ENCODE results near the gene DBF4B.

Gene DBF4B

GRCh38 chr17:44774271-44775135 is 66.0 kb downstream of the DBF4B start:
- H3K4me1 Mint-ChIP-seq (ENCODE audit: low read depth), result peaks cover 17% of the 10 kb centered on the region
- H3K36me3 Mint-ChIP-seq (ENCODE audit: low read depth), result no peaks in the 10 kb centered on the region
- peak overlapping the region; percentile 81 for H3K4me3 Mint-ChIP-seq
- peak overlapping the region; percentile 84 for H3K27ac Mint-ChIP-seq
- DNase-seq, result peak; percentile 95
- H3K9me3 Mint-ChIP-seq, result no peaks in the 10 kb centered on the region
- peaks cover 11% of the 10 kb centered on the region for H3K27me3 Mint-ChIP-seq

GRCh38 chr17:44775136-44775837 is 66.8 kb downstream of the DBF4B start:
- Mint-ChIP-seq H3K4me3 (peak overlapping the region; percentile 81), H3K9me3 (no peaks in the 10 kb centered on the region), H3K4me1 (ENCODE audit: low read depth) (peaks cover 18% of the 10 kb centered on the region), H3K27ac (peak overlapping the region; percentile 84), H3K36me3 (ENCODE audit: low read depth) (no peaks in the 10 kb centered on the region), H3K27me3 (peaks cover 14% of the 10 kb centered on the region)
- DNase-seq, result peak; percentile 98

- DNase-seq, result no peak
- Mint-ChIP-seq H3K9me3 (no peaks in the 10 kb centered on the region), H3K27me3 (peaks cover 11% of the 10 kb centered on the region)
These were observed 67.6 kb downstream of the DBF4B start for GRCh38 chr17:44775838-44776621.

GRCh38 chr17:44776628-44777393 is 68.3 kb downstream of the DBF4B start:
- Mint-ChIP-seq H3K27ac (no peak overlapping the region), H3K9me3 (no peaks in the 10 kb centered on the region), H3K27me3 (peaks cover 11% of the 10 kb centered on the region), H3K4me1 (ENCODE audit: low read depth) (peaks cover 18% of the 10 kb centered on the region), H3K36me3 (ENCODE audit: low read depth) (no peaks in the 10 kb centered on the region), H3K4me3 (no peak overlapping the region)
- no peak for DNase-seq

More at GRCh38 chr17:44775838-44776621, 67.6 kb downstream of the DBF4B start:
- H3K27ac Mint-ChIP-seq, result no peak overlapping the region
- peak overlapping the region; percentile 81 for H3K4me3 Mint-ChIP-seq
- H3K4me1 Mint-ChIP-seq (ENCODE audit: low read depth), result peaks cover 18% of the 10 kb centered on the region
- H3K36me3 Mint-ChIP-seq (ENCODE audit: low read depth), result no peaks in the 10 kb centered on the region

- DNase-seq, result no peak
- H3K27ac Mint-ChIP-seq, result no peak overlapping the region
- H3K27me3 Mint-ChIP-seq, result peaks cover 11% of the 10 kb centered on the region
- no peaks in the 10 kb centered on the region for H3K9me3 Mint-ChIP-seq
- no peak overlapping the region for H3K4me3 Mint-ChIP-seq
- H3K4me1 Mint-ChIP-seq (ENCODE audit: low read depth), result peaks cover 18% of the 10 kb centered on the region
- no peaks in the 10 kb centered on the region for H3K36me3 Mint-ChIP-seq (ENCODE audit: low read depth)
These were observed 69.2 kb downstream of the DBF4B start for GRCh38 chr17:44777394-44778348.

- Mint-ChIP-seq H3K4me1 (ENCODE audit: low read depth) (peaks cover 18% of the 10 kb centered on the region), H3K4me3 (peak overlapping the region; percentile 41), H3K27ac (no peak overlapping the region), H3K27me3 (peaks cover 11% of the 10 kb centered on the region), H3K36me3 (ENCODE audit: low read depth) (no peaks in the 10 kb centered on the region), H3K9me3 (no peaks in the 10 kb centered on the region)
- DNase-seq, result no peak
These were observed 70.3 kb downstream of the DBF4B start for GRCh38 chr17:44778656-44779210.

GRCh38 chr17:44779211-44780025 is 71.0 kb downstream of the DBF4B start:
- no peaks in the 10 kb centered on the region for H3K9me3 Mint-ChIP-seq
- peaks cover 18% of the 10 kb centered on the region for H3K4me1 Mint-ChIP-seq (ENCODE audit: low read depth)
- peaks cover 11% of the 10 kb centered on the region for H3K27me3 Mint-ChIP-seq
- DNase-seq, result peak; percentile 90
- H3K36me3 Mint-ChIP-seq (ENCODE audit: low read depth), result no peaks in the 10 kb centered on the region
- no peak overlapping the region for H3K27ac Mint-ChIP-seq
- H3K4me3 Mint-ChIP-seq, result peak overlapping the region; percentile 41

GRCh38 chr17:44780161-44780560 is 71.7 kb downstream of the DBF4B start:
- no peak overlapping the region for H3K4me3 Mint-ChIP-seq
- H3K36me3 Mint-ChIP-seq (ENCODE audit: low read depth), result no peaks in the 10 kb centered on the region
- DNase-seq, result no peak
- H3K27me3 Mint-ChIP-seq, result peaks cover 11% of the 10 kb centered on the region
- peaks cover 14% of the 10 kb centered on the region for H3K4me1 Mint-ChIP-seq (ENCODE audit: low read depth)
- no peaks in the 10 kb centered on the region for H3K9me3 Mint-ChIP-seq
- H3K27ac Mint-ChIP-seq, result no peak overlapping the region

GRCh38 chr17:44780845-44781480 is 72.5 kb downstream of the DBF4B start:
- Mint-ChIP-seq H3K27me3 (peaks cover 11% of the 10 kb centered on the region), H3K4me1 (ENCODE audit: low read depth) (peaks cover 11% of the 10 kb centered on the region), H3K9me3 (no peaks in the 10 kb centered on the region), H3K36me3 (ENCODE audit: low read depth) (no peaks in the 10 kb centered on the region), H3K27ac (no peak overlapping the region), H3K4me3 (no peak overlapping the region)
- no peak for DNase-seq

- H3K9me3 Mint-ChIP-seq, result no peaks in the 10 kb centered on the region
- peaks cover 6% of the 10 kb centered on the region for H3K4me1 Mint-ChIP-seq (ENCODE audit: low read depth)
- H3K27ac Mint-ChIP-seq, result no peak overlapping the region
- H3K4me3 Mint-ChIP-seq, result no peak overlapping the region
- no peak for DNase-seq
- H3K36me3 Mint-ChIP-seq (ENCODE audit: low read depth), result no peaks in the 10 kb centered on the region
- peaks cover 11% of the 10 kb centered on the region for H3K27me3 Mint-ChIP-seq
These were observed 73.3 kb downstream of the DBF4B start for GRCh38 chr17:44781551-44782325.

- Mint-ChIP-seq H3K27me3 (peaks cover 8% of the 10 kb centered on the region), H3K36me3 (ENCODE audit: low read depth) (no peaks in the 10 kb centered on the region), H3K27ac (no peak overlapping the region), H3K4me3 (no peak overlapping the region), H3K9me3 (no peaks in the 10 kb centered on the region), H3K4me1 (ENCODE audit: low read depth) (peaks cover 6% of the 10 kb centered on the region)
- DNase-seq, result no peak
These were observed 73.9 kb downstream of the DBF4B start for GRCh38 chr17:44782326-44782850.
